Measurements from ENCODE around the gene AKT3.
"Not testable (repeated sequence)": the region's sequence is repeated elsewhere in the genome, so short reads cannot be mapped to it uniquely, and the experiment has no call there.

Gene AKT3

GRCh38 chr1:243594455-243594854, 255.6 kb downstream of the AKT3 start:
- DNase-seq = no peak

GRCh38 chr1:243589286-243589685, 260.8 kb downstream of the AKT3 start:
- DNase-seq = not testable (repeated sequence)

GRCh38 chr1:243587823-243588560, 262.1 kb downstream of the AKT3 start:
- DNase-seq = no peak

- no peak for DNase-seq
Observed at GRCh38 chr1:243587285-243587684, 262.8 kb downstream of the AKT3 start.

GRCh38 chr1:243585982-243586381, 264.1 kb downstream of the AKT3 start:
- DNase-seq = no peak

- no peak for DNase-seq
Observed at GRCh38 chr1:243582326-243582725, 267.7 kb downstream of the AKT3 start.

- no peak for DNase-seq
Observed at GRCh38 chr1:243580984-243581383, 269.1 kb downstream of the AKT3 start.

- no peak for DNase-seq
Observed at GRCh38 chr1:243580072-243580471, 270.0 kb downstream of the AKT3 start.

GRCh38 chr1:243575070-243575469, 275.0 kb downstream of the AKT3 start:
- DNase-seq = no peak

- DNase-seq = no peak
Observed at GRCh38 chr1:243572940-243573339, 277.1 kb downstream of the AKT3 start.

- DNase-seq = no peak
Observed at GRCh38 chr1:243568793-243569192, 281.2 kb downstream of the AKT3 start.

GRCh38 chr1:243564814-243565213, 285.2 kb downstream of the AKT3 start:
- DNase-seq = no peak

GRCh38 chr1:243563732-243564131, 286.3 kb downstream of the AKT3 start:
- no peak for DNase-seq

GRCh38 chr1:243562473-243562872, 287.6 kb downstream of the AKT3 start:
- DNase-seq = no peak

GRCh38 chr1:243561588-243562319, 288.3 kb downstream of the AKT3 start:
- DNase-seq = no peak

GRCh38 chr1:243559575-243560162, 290.4 kb downstream of the AKT3 start:
- no peak for DNase-seq

- DNase-seq = no peak
Observed at GRCh38 chr1:243558576-243558975, 291.5 kb downstream of the AKT3 start.

- no peak for DNase-seq
Observed at GRCh38 chr1:243557866-243558265, 292.2 kb downstream of the AKT3 start.

GRCh38 chr1:243554686-243555085, 295.4 kb downstream of the AKT3 start:
- DNase-seq = no peak

GRCh38 chr1:243553090-243553489, 297.0 kb downstream of the AKT3 start:
- no peak for DNase-seq

GRCh38 chr1:243550276-243550675, 299.8 kb downstream of the AKT3 start:
- no peak for DNase-seq

- DNase-seq = no peak
Observed at GRCh38 chr1:243549791-243550190, 300.3 kb downstream of the AKT3 start.

- no peak for DNase-seq
Observed at GRCh38 chr1:243549108-243549507, 300.9 kb downstream of the AKT3 start.

GRCh38 chr1:243548516-243548915, 301.5 kb downstream of the AKT3 start:
- DNase-seq = no peak
